GM18505 (cell line): ENCODE results near the gene STEAP1.

Experiments used
- ATAC-seq: cut with Tn5 transposase; IDR thresholded peaks from one replicate; pipeline ENCODE4 v1.9.1; 2021; ENCODE audit not compliant: unreplicated experiment
- POLR2A ChIP-seq: IDR thresholded peaks from 4 replicates; pipeline ENCODE4 v1.6.1; 2011; ENCODE audit warnings: borderline replicate concordance; ENCODE audit not compliant: insufficient read depth, insufficient read length; ENCODE audit errors: extremely low read depth

STEAP1 gene

DNA sequence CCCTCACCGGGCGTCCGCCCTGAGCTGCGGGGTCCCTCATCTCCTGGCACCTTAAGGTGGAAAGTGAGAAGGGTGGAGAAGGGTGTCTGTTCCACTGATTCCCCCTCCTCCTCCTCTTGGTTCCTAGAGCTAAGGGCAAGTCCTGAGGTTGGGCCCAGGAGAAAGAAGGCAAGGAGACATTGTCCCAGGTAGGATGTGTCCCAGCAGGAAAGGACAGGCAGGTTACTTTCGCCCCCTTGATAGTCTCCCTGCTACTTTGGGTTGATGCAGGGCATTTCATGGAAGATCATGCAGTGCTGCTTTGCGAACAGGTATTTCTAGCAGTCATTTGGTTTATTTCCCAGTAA is 57.9 kb downstream of the STEAP1 start:
- no peak for ATAC-seq
- no peak for TF ChIP-seq POLR2A

DNA sequence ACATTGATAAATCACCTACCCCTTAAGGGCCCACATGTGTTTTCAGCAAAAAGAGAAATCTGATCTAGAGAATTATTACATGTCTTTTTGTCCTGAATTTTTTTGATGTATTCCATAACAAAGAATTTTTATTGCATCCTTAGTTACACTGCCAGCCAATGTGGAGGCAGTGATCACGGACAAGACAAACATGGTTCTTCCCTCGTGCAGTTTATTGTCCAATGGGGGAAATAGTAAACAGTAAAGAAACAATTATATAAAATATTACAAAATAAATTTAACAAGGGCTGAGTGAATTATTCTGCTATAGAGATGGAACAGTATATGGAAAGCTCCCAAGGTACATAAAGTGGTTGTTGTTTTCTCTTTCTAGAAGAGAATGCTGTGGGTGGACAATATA is 59.3 kb downstream of the STEAP1 start:
- no peak for ATAC-seq
- no peak for TF ChIP-seq POLR2A
